Measurements from ENCODE around the gene DFFB. TPM values are rescaled to one million over a fixed set of nuclear protein-coding genes. Genes with fewer than 3 reads are reported as not detected.

Gene DFFB
- total and polyA plus RNA-seq, 2 of the 13 experiments (the other 11 are each of a cell fraction or from before 2014, with no cell fraction given): 4.6 to 9.3 TPM

GRCh38 chr1:3871451-3871805 is 14.2 kb downstream of the DFFB start:
- Histone ChIP-seq H3K36me3 (replicated peaks in 1 of 2; ENCODE audit: control insufficient read depth in 1 of 2, insufficient read depth in 2 of 2, low read length in 2 of 2) (peaks cover 5 to 11% of the 10 kb centered on the region in 2 experiments; a peak in 3 of 5 replicates), H4K20me1 (ENCODE audit: insufficient read depth, low read length) (no peaks in the 10 kb centered on the region), H3K79me2 (ENCODE audit: insufficient read depth, low read length) (no peaks in the 10 kb centered on the region), H3K4me3 (replicated peaks in 1 of 3; ENCODE audit: insufficient read depth in 1 of 3, low read depth in 2 of 3, low read length in 3 of 3) (no peak overlapping the region), H3K9ac (ENCODE audit: insufficient read depth, low read depth, low read length) (no peak overlapping the region), H3K4me2 (ENCODE audit: low read depth, low read length) (no peak overlapping the region), H3K27me3 (ENCODE audit: control insufficient read depth in 1 of 2, insufficient read depth in 2 of 2, low read length in 2 of 2) (no peaks in the 10 kb centered on the region), H3K9me3 (ENCODE audit: low read length) (no peaks in the 10 kb centered on the region), H2AFZ (ENCODE audit: low read length) (no peak overlapping the region), H3K27ac (ENCODE audit: extremely low read length, insufficient read depth, low read length) (no peak overlapping the region), H3K4me1 (ENCODE audit: insufficient read depth, low read length) (no peaks in the 10 kb centered on the region)
- POLR2A ChIA-PET: no interaction called here
- TF ChIP-seq ZGPAT (CRISPR knock-in tag; IDR thresholded peaks at IDR 0.05) (no peak), ZNF589 (CRISPR knock-in tag; conservative IDR thresholded peaks at IDR 0.05) (no peak), EZH2 (conservative IDR thresholded peaks at IDR 0.05; ENCODE audit: low read depth, low read length) (no peak), NCOA5 (CRISPR knock-in tag; IDR thresholded peaks at IDR 0.05) (no peak), IRF2 (CRISPR knock-in tag; IDR thresholded peaks at IDR 0.05) (no peak), ZFY (CRISPR knock-in tag; IDR thresholded peaks at IDR 0.05) (no peak), SETDB1 (CRISPR knock-in tag; IDR thresholded peaks at IDR 0.05; ENCODE audit: borderline replicate concordance) (no peak), RERE (CRISPR knock-in tag; IDR thresholded peaks at IDR 0.05; ENCODE audit: low read depth) (no peak), ZNF800 (CRISPR knock-in tag; IDR thresholded peaks at IDR 0.05) (no peak)
- FAIRE-seq: no peak
- intact Hi-C loops (cut with micrococcal nuclease; ENCODE audit: unreplicated experiment) (no loop called here), in situ Hi-C loops (cut with HindIII; ENCODE audit: extremely low pct_ligation_motif_present, low pct_unique_long_range_greater_than_20kb) (no loop called here)
- no peak for ATAC-seq
- no TSS peak for BruUV-seq (replicated peaks)
- WGBS (ENCODE audit: low lambda C conversion rate): 98% methylated on average over 7 of the region's 7 CpGs
- no peak for DNase-seq (ENCODE audit: low spot score)
- CTCF ChIA-PET (ENCODE audit: low intra/inter-chr PET ratio, low total read pairs): no interaction called here

All from HepG2 (cell line).